A549 treated with dexamethasone at 1 μM for 4 hours (cell line): ENCODE data around the gene HEMK1. TPM values are rescaled to one million over a fixed set of nuclear protein-coding genes. Genes with fewer than 3 reads are reported as not detected.

Experiments used
- total RNA-seq: library from RNA; stranded (reverse); fragments of 200-300 nt; extraction: Qiagen RNA extraction; gene quantifications from 5 replicates; pipeline ENCODE4 v1.2.3, GENCODE V29; 2022

Gene HEMK1
- total RNA-seq = 4.7 to 6.9 TPM (median 6.5 TPM) in 5 replicates

GRCh38 chr3:50568947-50569749 lies at the start of gene HEMK1:
Gene HEMK1 (plus strand): TSS chr3:50569522. CDS start chr3:50571105, 1,583 bp downstream.

GRCh38 chr3:50567386-50568167 lies 1.7 kb upstream of the HEMK1 start, which contains the start of gene C3orf18:
Gene C3orf18 (minus strand): TSS chr3:50567747. CDS start chr3:50565699, 2,048 bp downstream.

GRCh38 chr3:50611464-50612233 lies 42.3 kb downstream of the HEMK1 start, which contains the start of gene CISH:
Gene CISH (minus strand): TSS chr3:50611774. CDS start chr3:50611650, 124 bp downstream.

GRCh38 chr3:50617096-50617791 lies 47.9 kb downstream of the HEMK1 start, which contains the start of gene MAPKAPK3:
Gene MAPKAPK3 (plus strand): TSS chr3:50617151. CDS start chr3:50617566, 415 bp downstream.

Other genes with a start within 250 kb of the HEMK1 start
- 21.2 to 33.5 TPM (median 29.2 TPM) in 5 replicates for gene HYAL2, start 246.8 kb upstream of the HEMK1 start, total RNA-seq
- 22.6 to 36.7 TPM (median 34.6 TPM) in 5 replicates for gene TUSC2, start 241.3 kb upstream of the HEMK1 start, total RNA-seq
- gene RASSF1, start 228.7 kb upstream of the HEMK1 start, total RNA-seq = 15.1 to 17.6 TPM (median 17.2 TPM) in 5 replicates
- gene ZMYND10, start 223.8 kb upstream of the HEMK1 start, total RNA-seq = 0.71 to 1.3 TPM (median 1.0 TPM) in 5 replicates
- 12.2 to 13.5 TPM (median 12.7 TPM) in 5 replicates for gene NPRL2, start 218.7 kb upstream of the HEMK1 start, total RNA-seq
- 13.8 to 17.4 TPM (median 15.7 TPM) in 5 replicates for gene CYB561D2, start 218.7 kb upstream of the HEMK1 start, total RNA-seq
- 37.1 to 50.9 TPM (median 49.1 TPM) in 5 replicates for gene TMEM115, start 210.0 kb upstream of the HEMK1 start, total RNA-seq
- 0.48 to 0.77 TPM (median 0.67 TPM) in 5 replicates for gene CACNA2D2, start 65.9 kb upstream of the HEMK1 start, total RNA-seq
- gene C3orf18, start 1.8 kb upstream of the HEMK1 start, total RNA-seq = 1.9 to 2.9 TPM (median 2.7 TPM) in 5 replicates
- gene CISH, start 42.3 kb downstream of the HEMK1 start, total RNA-seq = 0.53 to 0.76 TPM (median 0.61 TPM) in 5 replicates
- gene MAPKAPK3, start 47.6 kb downstream of the HEMK1 start, total RNA-seq = 24.9 to 31.4 TPM (median 28.6 TPM) in 5 replicates
- 0.28 to 0.43 TPM (median 0.35 TPM) in 5 replicates for gene DOCK3, start 105.4 kb downstream of the HEMK1 start, total RNA-seq